CD14-positive monocyte (primary cell): ENCODE measurements around the gene MECP2. TPM values are rescaled to one million over a fixed set of nuclear protein-coding genes. Genes with fewer than 3 reads are reported as not detected.

Experiments used
- DNase-seq, 3 donors: peaks; one replicate each; pipeline ENCODE4 v3.0.0-alpha.2; 2011 to 2022
- H2AFZ ChIP-seq: 2 replicates; pipeline ENCODE4 v1.6.0; 2012; ENCODE audit warnings: mild to moderate bottlenecking, low read depth, low read length, inconsistent platforms; ENCODE audit not compliant: insufficient read depth, poor library complexity, severe bottlenecking
- H3K27ac ChIP-seq, 2 donors: 1 replicate in 1 of 2; 2 replicates in 1 of 2; pipeline ENCODE4 v1.5.1; 2012 to 2013; ENCODE audit warnings: low read length in 2 of 2, control low read depth in 1 of 2, inconsistent platforms in 1 of 2, low read depth in 1 of 2, mild to moderate bottlenecking in 1 of 2
- H3K27me3 ChIP-seq, 2 donors: one replicate each; pipeline versions ENCODE4 v1.6.0 to v1.6.1; 2011 to 2013; ENCODE audit warnings: low read length in 2 of 2; ENCODE audit not compliant: control insufficient read depth in 2 of 2, insufficient read depth in 2 of 2
- H3K36me3 ChIP-seq, 2 donors: replicated peaks in 1 of 2; 1 replicate in 1 of 2; 2 replicates in 1 of 2; pipeline versions ENCODE4 v1.5.1 to v1.6.1; 2012 to 2013; ENCODE audit warnings: low read length in 2 of 2, control low read depth in 1 of 2, inconsistent platforms in 1 of 2, mild to moderate bottlenecking in 1 of 2; ENCODE audit not compliant: insufficient read depth in 2 of 2, control insufficient read depth in 1 of 2
- H3K4me1 ChIP-seq, 2 donors: 1 replicate in 1 of 2; 2 replicates in 1 of 2; pipeline versions ENCODE4 v1.5.1 to v1.6.1; 2012 to 2013; ENCODE audit warnings: low read length in 2 of 2, control low read depth in 1 of 2, inconsistent platforms in 1 of 2, mild to moderate bottlenecking in 1 of 2, moderate library complexity in 1 of 2; ENCODE audit not compliant: insufficient read depth in 2 of 2, control insufficient read depth in 1 of 2
- H3K4me2 ChIP-seq: replicated peaks from 2 replicates; pipeline ENCODE3; 2012; ENCODE audit warnings: low read length, moderate library complexity, mild to moderate bottlenecking; ENCODE audit not compliant: poor library complexity, severe bottlenecking; ENCODE audit errors: extremely low read depth
- H3K4me3 ChIP-seq, 3 experiments: fragments of 200-600 bp in 1 of 3; sonication (generic) in 1 of 3; replicated peaks in 1 of 3; 1 replicate in 2 of 3; 2 replicates in 1 of 3; pipeline ENCODE4 v1.5.1; 2011 to 2013; ENCODE audit warnings: low read length in 3 of 3, mild to moderate bottlenecking in 3 of 3, control low read depth in 2 of 3, low read depth in 2 of 3, inconsistent platforms in 1 of 3, moderate library complexity in 1 of 3
- H3K79me2 ChIP-seq: 2 replicates; pipeline ENCODE4 v1.6.0; 2012; ENCODE audit warnings: mild to moderate bottlenecking, control low read depth, inconsistent platforms, low read length, moderate library complexity; ENCODE audit not compliant: insufficient read depth
- H3K9ac ChIP-seq: 2 replicates; pipeline ENCODE4 v1.6.0; 2017; ENCODE audit warnings: low read length, mild to moderate bottlenecking; ENCODE audit not compliant: insufficient read depth, poor library complexity, severe bottlenecking
- H3K9me3 ChIP-seq, 2 donors: replicated peaks in 1 of 2; 1 replicate in 1 of 2; 2 replicates in 1 of 2; pipeline versions ENCODE4 v1.5.1 to v1.6.1; 2012 to 2013; ENCODE audit warnings: low read length in 2 of 2, control low read depth in 1 of 2; ENCODE audit not compliant: control insufficient read depth in 1 of 2, insufficient read depth in 1 of 2
- H4K20me1 ChIP-seq: 2 replicates; pipeline ENCODE4 v1.6.0; 2012; ENCODE audit warnings: mild to moderate bottlenecking, low read length, control low read depth, moderate library complexity; ENCODE audit not compliant: insufficient read depth
- H3K27ac Mint-ChIP-seq, 7 donors: one replicate each; pipeline ENCODE4 v1.8.0; 2020; ENCODE audit warnings: mild to moderate bottlenecking in 7 of 7, mixed read lengths in 7 of 7, moderate library complexity in 6 of 7, inconsistent platforms in 2 of 7
- H3K27me3 Mint-ChIP-seq, 3 donors: one replicate each; pipeline ENCODE4 v1.8.0; 2021 to 2022; ENCODE audit warnings: low read depth in 3 of 3, mild to moderate bottlenecking in 3 of 3, mixed read lengths in 3 of 3, moderate library complexity in 3 of 3, inconsistent platforms in 1 of 3
- H3K36me3 Mint-ChIP-seq, 2 donors: one replicate each; pipeline ENCODE4 v1.8.0; 2020; ENCODE audit warnings: mixed read lengths in 2 of 2, inconsistent platforms in 1 of 2, mild to moderate bottlenecking in 1 of 2
- H3K4me1 Mint-ChIP-seq: one replicate; pipeline ENCODE4 v1.8.0; 2020; ENCODE audit warnings: mild to moderate bottlenecking, mixed read lengths
- H3K4me3 Mint-ChIP-seq, 2 donors: one replicate each; pipeline ENCODE4 v1.8.0; 2020; ENCODE audit warnings: mild to moderate bottlenecking in 2 of 2, mixed read lengths in 2 of 2, moderate library complexity in 1 of 2
- H3K9me3 Mint-ChIP-seq, 7 donors: one replicate each; pipeline ENCODE4 v1.8.0; 2020 to 2022; ENCODE audit warnings: mixed read lengths in 7 of 7, mild to moderate bottlenecking in 6 of 7, moderate library complexity in 6 of 7, inconsistent platforms in 2 of 7
- whole genome bisulfite sequencing: methylation state at CpG from one replicate; pipeline ENCODE4 v1.1.5; 2013; ENCODE audit warnings: missing lambda C conversion rate; ENCODE audit not compliant: insufficient coverage; 5-methylcytosine and 5-hydroxymethylcytosine counted together
- intact Hi-C, 2 donors: fragments of 100-400 bp; cut with micrococcal nuclease; formaldehyde crosslinking; loops; one replicate each; pipeline versions ENCODE4 v1.15.0 to v1.15.1; 2023
- polyA plus RNA-seq, 3 donors: library from polyadenylated mRNA; depleted of rRNA in 1 of 3; unstranded in 2 of 3; stranded (reverse) in 1 of 3; fragments of 300-500 nt in 2 of 3; fragments of >200 nt in 1 of 3; fragmentation: Illumina TruSeq in 2 of 3; gene quantifications; 1 replicate in 2 of 3; 2 replicates in 1 of 3; pipeline ENCODE4 v1.2.3, GENCODE V29; 2012 to 2021
- TF ChIP-seq, protein P1 (sequence below): fragments of 200-600 bp; IDR thresholded peaks from one replicate; pipeline ENCODE4 v1.8.0; 2022; ENCODE audit warnings: antibody characterized with exemption, mild to moderate bottlenecking

MECP2 gene
- polyA plus RNA-seq, 3 donors = 5.2 to 21.2 (median 9.6) TPM

DNA sequence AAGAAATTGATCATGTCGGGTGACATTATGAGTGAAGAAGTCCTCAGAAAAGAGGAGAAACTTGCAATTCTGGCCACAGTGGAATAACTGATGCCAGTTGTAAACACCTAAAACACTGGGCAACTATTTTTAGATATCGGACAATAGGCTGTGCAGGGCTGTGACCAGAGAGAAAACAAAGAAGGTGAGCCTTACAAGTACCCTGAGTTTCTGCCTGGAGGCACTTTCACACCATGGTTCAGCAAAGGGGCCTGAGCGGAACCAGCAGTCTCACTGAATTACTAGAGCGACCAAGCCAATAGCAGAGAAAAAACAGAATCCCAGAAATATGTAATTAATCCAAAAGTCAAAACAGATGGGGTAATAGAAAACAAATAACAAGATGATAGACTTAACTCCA lies 89.0 kb downstream of the MECP2 start:
- Mint-ChIP-seq H3K36me3 (peaks cover 33 to 34% of the 10 kb centered on the region in 2 donors), H3K27ac (peak overlapping the region; percentile 76 to 95 (median 93)), H3K9me3 (peaks cover 0 to 7% (median 0%) of the 10 kb centered on the region in 7 donors), H3K4me3 (peak overlapping the region; percentile 6 to 79), H3K4me1 (peaks cover 45% of the 10 kb centered on the region), H3K27me3 (peaks cover 0 to 44% (median 0%) of the 10 kb centered on the region in 3 donors)
- 50% methylated on average over 2 of the region's 4 CpGs for WGBS
- intact Hi-C loops = loop anchor here in 1 of 2 donors (5.0 kb wide), 1 partner anchor 36 kb away; the partner anchor contains the start of genes HCFC1 and TMEM187
- no peaks in the 10 kb centered on the region for H3K9me3 ChIP-seq
- peaks cover 9% of the 10 kb centered on the region for H3K79me2 ChIP-seq
- H3K4me3 ChIP-seq = peak overlapping the region in 1 of 3 experiments; percentile 17
- TF ChIP-seq, protein P1, sequence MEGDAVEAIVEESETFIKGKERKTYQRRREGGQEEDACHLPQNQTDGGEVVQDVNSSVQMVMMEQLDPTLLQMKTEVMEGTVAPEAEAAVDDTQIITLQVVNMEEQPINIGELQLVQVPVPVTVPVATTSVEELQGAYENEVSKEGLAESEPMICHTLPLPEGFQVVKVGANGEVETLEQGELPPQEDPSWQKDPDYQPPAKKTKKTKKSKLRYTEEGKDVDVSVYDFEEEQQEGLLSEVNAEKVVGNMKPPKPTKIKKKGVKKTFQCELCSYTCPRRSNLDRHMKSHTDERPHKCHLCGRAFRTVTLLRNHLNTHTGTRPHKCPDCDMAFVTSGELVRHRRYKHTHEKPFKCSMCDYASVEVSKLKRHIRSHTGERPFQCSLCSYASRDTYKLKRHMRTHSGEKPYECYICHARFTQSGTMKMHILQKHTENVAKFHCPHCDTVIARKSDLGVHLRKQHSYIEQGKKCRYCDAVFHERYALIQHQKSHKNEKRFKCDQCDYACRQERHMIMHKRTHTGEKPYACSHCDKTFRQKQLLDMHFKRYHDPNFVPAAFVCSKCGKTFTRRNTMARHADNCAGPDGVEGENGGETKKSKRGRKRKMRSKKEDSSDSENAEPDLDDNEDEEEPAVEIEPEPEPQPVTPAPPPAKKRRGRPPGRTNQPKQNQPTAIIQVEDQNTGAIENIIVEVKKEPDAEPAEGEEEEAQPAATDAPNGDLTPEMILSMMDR = no peak
- peak overlapping the region; percentile 30 for H3K4me2 ChIP-seq
- peaks cover 21 to 26% of the 10 kb centered on the region in 2 donors for H3K36me3 ChIP-seq
- no peak overlapping the region for H3K9ac ChIP-seq
- no peak overlapping the region for H2AFZ ChIP-seq
- DNase-seq = no peak
- peaks cover 0 to 2% of the 10 kb centered on the region in 2 donors for H3K27me3 ChIP-seq
- peaks cover 15% of the 10 kb centered on the region for H4K20me1 ChIP-seq
- H3K4me1 ChIP-seq = peaks cover 51 to 62% of the 10 kb centered on the region in 2 donors
- peak overlapping the region; percentile 59 to 65 for H3K27ac ChIP-seq

DNA sequence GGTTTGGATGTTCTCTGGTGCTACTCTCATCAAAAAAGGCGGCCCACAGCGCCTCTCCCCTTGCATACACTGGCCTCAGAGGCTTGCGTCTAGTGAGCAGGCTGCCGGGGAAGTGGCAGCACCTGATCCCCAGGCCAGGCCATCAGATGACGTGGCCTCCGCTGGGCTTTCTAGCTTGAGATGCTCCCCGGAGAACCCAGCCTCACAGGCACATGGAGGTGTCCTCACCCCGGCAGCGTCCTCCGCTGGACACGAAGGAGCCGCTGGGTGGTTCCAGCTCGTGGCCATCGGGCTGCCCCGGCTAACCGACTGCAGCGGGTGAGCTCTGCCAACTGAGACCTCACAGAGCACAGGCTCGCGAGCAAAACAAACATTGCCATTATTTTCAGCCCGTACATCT lies 90.6 kb downstream of the MECP2 start:
- peaks cover 7 to 14% of the 10 kb centered on the region in 2 donors for H3K36me3 ChIP-seq
- H3K27ac ChIP-seq = no peak overlapping the region
- 92% methylated on average over 2 of the region's 20 CpGs for WGBS
- peaks cover 1% of the 10 kb centered on the region for H4K20me1 ChIP-seq
- DNase-seq = no peak
- H3K79me2 ChIP-seq = no peaks in the 10 kb centered on the region
- Mint-ChIP-seq H3K36me3 (peaks cover 26 to 32% of the 10 kb centered on the region in 2 donors), H3K4me3 (no peak overlapping the region), H3K27ac (no peak overlapping the region), H3K9me3 (peaks cover 0 to 10% (median 0%) of the 10 kb centered on the region in 7 donors), H3K27me3 (peaks cover 0 to 48% (median 0%) of the 10 kb centered on the region in 3 donors), H3K4me1 (peaks cover 58% of the 10 kb centered on the region)
- H3K9me3 ChIP-seq = peaks cover 0 to 5% of the 10 kb centered on the region in 2 donors
- peaks cover 62 to 68% of the 10 kb centered on the region in 2 donors for H3K4me1 ChIP-seq
- H3K9ac ChIP-seq = no peak overlapping the region
- no peak overlapping the region for H3K4me2 ChIP-seq
- TF ChIP-seq, protein P1 = no peak
- H2AFZ ChIP-seq = no peak overlapping the region
- no peak overlapping the region for H3K4me3 ChIP-seq
- intact Hi-C loops = loop anchor here in 1 of 2 donors (5.0 kb wide), 1 partner anchor 35 kb away; the partner anchor contains the start of genes HCFC1 and TMEM187
- peaks cover 0 to 2% of the 10 kb centered on the region in 2 donors for H3K27me3 ChIP-seq
